Heart right ventricle (tissue), 16 donors: ENCODE data around the gene GPR37. TPM values are rescaled to one million over a fixed set of nuclear protein-coding genes. Genes with fewer than 3 reads are reported as not detected.

Experiments
- ATAC-seq, 8 donors: fragments of 200-7000 bp; cut with Tn5 transposase; one replicate each; pipeline ENCODE4 v1.9.1; 2020; ENCODE audit warnings: mild to moderate bottlenecking in 8 of 8, moderate library complexity in 8 of 8, moderate number of reproducible peaks in 1 of 8
- DNase-seq, 2 donors: peaks; one replicate each; pipeline ENCODE4 v3.0.0-alpha.2; 2020
- H3K27ac ChIP-seq, 10 donors: fragments of 200-600 bp; sonication (generic) in 2 of 10; one replicate each; pipeline versions ENCODE4 v1.5.0 to v1.8.0; 2020 to 2022; ENCODE audit warnings: mild to moderate bottlenecking in 3 of 10
- H3K27me3 ChIP-seq, 7 donors: fragments of 200-600 bp; one replicate each; pipeline ENCODE4 v1.8.0; 2021 to 2022; ENCODE audit warnings: mild to moderate bottlenecking in 2 of 7
- H3K36me3 ChIP-seq, 9 donors: fragments of 200-600 bp; sonication (generic) in 1 of 9; one replicate each; pipeline versions ENCODE4 v1.5.0 to v1.8.0; 2020 to 2022; ENCODE audit warnings: mild to moderate bottlenecking in 2 of 9
- H3K4me1 ChIP-seq, 9 donors: fragments of 200-600 bp; sonication (generic) in 1 of 9; one replicate each; pipeline versions ENCODE4 v1.5.0 to v1.8.0; 2020 to 2022; ENCODE audit warnings: mild to moderate bottlenecking in 4 of 9
- H3K4me3 ChIP-seq, 10 donors: fragments of 200-600 bp; sonication (generic) in 2 of 10; one replicate each; pipeline versions ENCODE4 v1.5.0 to v1.8.0; 2020 to 2022; ENCODE audit warnings: mild to moderate bottlenecking in 7 of 10, moderate library complexity in 2 of 10
- H3K9me3 ChIP-seq, 11 donors: fragments of 200-600 bp in 10 of 11; sonication (generic) in 2 of 11; one replicate each; pipeline versions ENCODE4 v1.5.0 to v1.8.0; 2013 to 2022; ENCODE audit warnings: mild to moderate bottlenecking in 2 of 11, control low read depth in 1 of 11, moderate library complexity in 1 of 11
- WGBS, 2 donors: extraction: QIAGEN DNeasy Blood & Tissue Kit; methylation state at CpG; one replicate each; pipeline ENCODE4 v1.1.7; 2013; ENCODE audit warnings: inconsistent platforms in 1 of 2; 5-methylcytosine and 5-hydroxymethylcytosine counted together
- intact Hi-C, 10 donors: fragments of 100-400 bp; cut with DNase I; formaldehyde crosslinking; loops; one replicate each; pipeline versions ENCODE4 v1.11.1 to v1.14.2; 2022
- polyA plus RNA-seq, 2 donors: library from polyadenylated mRNA; stranded (reverse); fragments of 200-250 nt; gene quantifications; one replicate each; pipeline ENCODE4 v1.2.3, GENCODE V29; 2013
- total RNA-seq, 10 donors: library from RNA; stranded (reverse); fragmentation: NEBNext Ultra II Directional in 3 of 10; extraction: Animal tissue kit (Norgen Biotek cat#: 25700) in 3 of 10; gene quantifications; one replicate each; pipeline versions ENCODE4 v1.2.1 to v1.2.4, GENCODE V29; 2021 to 2023
- TF ChIP-seq, protein P1 (sequence below), 9 donors: fragments of 200-600 bp; sonication (generic) in 2 of 9; IDR thresholded peaks; one replicate each; pipeline versions ENCODE4 v1.5.0 to v1.8.0; 2021 to 2022; ENCODE audit warnings: antibody characterized with exemption in 9 of 9, mild to moderate bottlenecking in 5 of 9, moderate library complexity in 1 of 9
- donor health status: Arrhythmogenic right ventricular cardiomyopathy.
- donor health status: ischemic (EF 13 %, LVEDD 7.1; RV severe dilation, severe dysfunction).
- donor health status: healthy with polysubstance abuse.
- donor health status: DM: no; HTN: yes; CAD: no.
- donor health status: DM: no; HTN: no; CAD: no.
- donor health status: ischemic (EF 25% LVEDD 6.9; RV normal size, moderate dysfunction).
- donor health status: ischemic (EF 25% LVEDD 5.7; RV mildly dilated, moderate dysfunction).
- donor health status: healthy.
- donor health status: DM: yes; HTN: yes; CAD: no.
- donor health status: Ischemic cardiomyopathy.
- donor health status: ischemic (EF 35%, LVEDD 5.7; RV mildly dilated, moderate dysfunction).
- donor health status: nonischemic (EF 11% LVEDD 7.7; RV severe dilation, severe dysfunction).
- donor health status: DM: yes; HTN: yes; CAD: no.
- donor health status: PGD.
- donor health status: ischemic (EF 29% LVEDD 5.4; RV normal size, mild dysfunction).
- donor health status: nonischemic (EF 23%, LVEDD 6.1; RV moderate dilation, normal function).

GPR37 gene
- total and polyA plus RNA-seq, 12 donors = 0.04 to 0.15 (median 0.09) TPM; not detected in 9

DNA sequence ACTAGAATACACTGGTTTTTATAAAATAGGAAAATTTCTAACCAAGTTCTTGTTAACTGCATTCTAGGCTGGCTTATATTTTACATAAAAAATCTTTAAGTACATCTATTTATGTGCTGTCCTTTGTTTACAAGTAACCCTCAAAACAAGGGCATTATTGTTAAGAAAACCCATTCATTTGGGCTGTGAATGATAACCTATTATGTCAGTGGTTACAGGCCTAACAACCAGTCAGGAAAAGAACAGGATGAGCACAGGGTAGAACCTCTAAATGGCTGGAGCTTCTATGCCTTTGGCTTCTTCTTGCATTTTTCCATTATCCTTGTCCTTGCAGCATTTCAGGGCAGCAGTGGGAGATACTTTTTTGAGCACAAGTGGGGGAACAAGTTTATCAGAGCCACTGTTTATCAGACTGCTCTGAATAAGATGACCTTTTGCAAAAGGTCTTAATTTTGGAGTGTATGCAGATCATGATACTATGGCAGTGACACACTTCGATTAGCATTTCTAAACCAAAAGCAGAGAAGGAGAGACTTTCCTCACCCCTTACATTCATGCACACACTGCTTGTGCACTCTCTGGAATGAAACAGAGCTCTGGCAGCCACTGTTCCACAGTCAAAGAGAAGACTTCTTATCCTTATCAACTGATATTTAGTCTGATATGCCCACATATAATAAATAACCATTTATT, 10.9 kb downstream of the GPR37 start:
- Histone ChIP-seq H3K4me1 (no peaks in the 10 kb centered on the region), H3K9me3 (no peaks in the 10 kb centered on the region), H3K4me3 (no peak overlapping the region), H3K27me3 (no peaks in the 10 kb centered on the region), H3K36me3 (no peaks in the 10 kb centered on the region), H3K27ac (no peak overlapping the region)
- intact Hi-C loops = no loop called here
- WGBS, 2 donors = 38% methylated on average over 1 of the region's 1 CpG
- DNase-seq (no peak), ATAC-seq (no peak)
- TF ChIP-seq, protein P1, sequence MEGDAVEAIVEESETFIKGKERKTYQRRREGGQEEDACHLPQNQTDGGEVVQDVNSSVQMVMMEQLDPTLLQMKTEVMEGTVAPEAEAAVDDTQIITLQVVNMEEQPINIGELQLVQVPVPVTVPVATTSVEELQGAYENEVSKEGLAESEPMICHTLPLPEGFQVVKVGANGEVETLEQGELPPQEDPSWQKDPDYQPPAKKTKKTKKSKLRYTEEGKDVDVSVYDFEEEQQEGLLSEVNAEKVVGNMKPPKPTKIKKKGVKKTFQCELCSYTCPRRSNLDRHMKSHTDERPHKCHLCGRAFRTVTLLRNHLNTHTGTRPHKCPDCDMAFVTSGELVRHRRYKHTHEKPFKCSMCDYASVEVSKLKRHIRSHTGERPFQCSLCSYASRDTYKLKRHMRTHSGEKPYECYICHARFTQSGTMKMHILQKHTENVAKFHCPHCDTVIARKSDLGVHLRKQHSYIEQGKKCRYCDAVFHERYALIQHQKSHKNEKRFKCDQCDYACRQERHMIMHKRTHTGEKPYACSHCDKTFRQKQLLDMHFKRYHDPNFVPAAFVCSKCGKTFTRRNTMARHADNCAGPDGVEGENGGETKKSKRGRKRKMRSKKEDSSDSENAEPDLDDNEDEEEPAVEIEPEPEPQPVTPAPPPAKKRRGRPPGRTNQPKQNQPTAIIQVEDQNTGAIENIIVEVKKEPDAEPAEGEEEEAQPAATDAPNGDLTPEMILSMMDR (IDR thresholded peaks at IDR 0.05) = no peak

DNA sequence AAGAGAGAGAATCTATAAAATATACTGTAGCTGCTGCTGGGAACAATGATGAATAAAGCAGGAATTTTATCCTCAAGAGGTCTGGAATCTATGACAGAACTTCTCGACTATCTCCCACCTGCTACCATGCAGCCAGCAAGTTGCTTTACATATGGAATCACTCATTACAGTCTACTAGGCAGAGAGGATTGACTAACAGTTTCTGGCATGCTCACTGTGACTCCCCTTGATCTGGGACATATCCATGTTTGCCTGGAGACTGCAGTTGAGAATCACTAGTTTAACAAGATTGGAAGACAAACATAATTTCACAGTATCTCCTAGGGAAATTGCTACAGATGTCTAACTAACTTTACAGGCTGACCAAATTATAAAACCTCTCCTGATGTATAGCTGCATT, 13.3 kb downstream of the GPR37 start:
- TF ChIP-seq, protein P1 (IDR thresholded peaks at IDR 0.05) = no peak
- DNase-seq = no peak
- H3K36me3 ChIP-seq = no peaks in the 10 kb centered on the region
- H3K9me3 ChIP-seq = no peaks in the 10 kb centered on the region
- no peak overlapping the region for H3K4me3 ChIP-seq
- no peak overlapping the region for H3K27ac ChIP-seq
- H3K4me1 ChIP-seq = no peaks in the 10 kb centered on the region
- WGBS, 2 donors = 33% methylated on average over 1 of the region's 1 CpG
- intact Hi-C loops = no loop called here
- peaks cover 0 to 6% (median 0%) of the 10 kb centered on the region in 7 donors for H3K27me3 ChIP-seq
- no peak for ATAC-seq

GRCh38 chr7:124751027-124751426, 14.6 kb downstream of the GPR37 start:
- Histone ChIP-seq H3K4me1 (no peaks in the 10 kb centered on the region), H3K4me3 (no peak overlapping the region), H3K9me3 (no peaks in the 10 kb centered on the region), H3K36me3 (no peaks in the 10 kb centered on the region), H3K27me3 (peaks cover 0 to 12% (median 0%) of the 10 kb centered on the region in 7 donors), H3K27ac (no peak overlapping the region)
- intact Hi-C loops = no loop called here
- no peak for DNase-seq
- 80 to 82% methylated on average over 2 of the region's 2 CpGs for WGBS, 2 donors
- ATAC-seq = no peak
- TF ChIP-seq, protein P1 (IDR thresholded peaks at IDR 0.05) = no peak

- ATAC-seq = no peak
Measured at GRCh38 chr7:124747072-124747471, 18.5 kb downstream of the GPR37 start.

More at GRCh38 chr7:124747072-124747471, 18.5 kb downstream of the GPR37 start:
- intact Hi-C loops = no loop called here
- no peaks in the 10 kb centered on the region for H3K9me3 ChIP-seq
- 90 to 96% methylated on average over 11 of the region's 11 CpGs for WGBS, 2 donors
- H3K27me3 ChIP-seq = peaks cover 0 to 12% (median 0%) of the 10 kb centered on the region in 7 donors
- TF ChIP-seq, protein P1 (IDR thresholded peaks at IDR 0.05) = no peak
- DNase-seq = no peak
- H3K27ac ChIP-seq = no peak overlapping the region
- H3K4me3 ChIP-seq = no peak overlapping the region
- H3K4me1 ChIP-seq = no peaks in the 10 kb centered on the region
- no peaks in the 10 kb centered on the region for H3K36me3 ChIP-seq
